ENCODE data around the gene BAG5. TPM values are rescaled to one million over a fixed set of nuclear protein-coding genes. Genes with fewer than 3 reads are reported as not detected.

Gene BAG5
- total and polyA plus RNA-seq, 2 of the 4 experiments (the other 2 are of a cell fraction), result 6.7 to 22.2 TPM

- Histone ChIP-seq H2AK9ac (replicated peaks; ENCODE audit: low read depth, low read length, poor library complexity) (no peak overlapping the region), H2AK5ac (ENCODE audit: low read depth, low read length) (no peak overlapping the region), H3K14ac (replicated peaks; ENCODE audit: low read depth, low read length) (no peak overlapping the region), H3K9ac (ENCODE audit: low read depth, low read length) (no peak overlapping the region), H2BK20ac (ENCODE audit: low read depth, low read length) (no peak overlapping the region), H3K23ac (ENCODE audit: low read depth, low read length) (peak overlapping the region; percentile 20; the same call in 1 of the 2 replicates), H3K27me3 (ENCODE audit: control insufficient read depth, insufficient read depth, low read length) (peaks cover 15% of the 10 kb centered on the region), H4K20me1 (ENCODE audit: insufficient read depth, low read length) (peaks cover 8% of the 10 kb centered on the region), H4K5ac (ENCODE audit: low read depth, low read length) (no peak overlapping the region), H3K4me3 (ENCODE audit: insufficient read depth, low read depth, low read length) (no peak overlapping the region), H2BK5ac (ENCODE audit: low read depth, low read length, poor library complexity, severe bottlenecking) (no peak overlapping the region), H3K36me3 (ENCODE audit: control insufficient read depth, insufficient read depth, low read length) (no peaks in the 10 kb centered on the region), H3K4me1 (ENCODE audit: control insufficient read depth, insufficient read depth, low read length) (peaks cover 17% of the 10 kb centered on the region), H3K9me3 (ENCODE audit: control insufficient read depth, insufficient read depth, low read length) (no peaks in the 10 kb centered on the region), H3K18ac (ENCODE audit: low read depth, low read length) (no peak overlapping the region), H3K56ac (ENCODE audit: extremely low read depth, insufficient read depth, low read length) (no peak overlapping the region), H2BK120ac (ENCODE audit: low read depth, low read length) (no peak overlapping the region), H4K8ac (ENCODE audit: low read depth in 2 of 2, low read length in 2 of 2) (no peak overlapping the region), H3K4me2 (ENCODE audit: low read depth, low read length) (no peak overlapping the region), H3K27ac (ENCODE audit: insufficient read depth, low read length) (no peak overlapping the region), H3K4ac (ENCODE audit: low read depth, low read length) (no peak overlapping the region), H4K91ac (ENCODE audit: insufficient read depth, low read depth, low read length) (no peak overlapping the region), H2AFZ (replicated peaks; ENCODE audit: low read length, poor library complexity) (no peak overlapping the region), H3K9me1 (ENCODE audit: insufficient read depth, low read length) (peaks cover 3% of the 10 kb centered on the region), H2BK15ac (ENCODE audit: low read depth, low read length) (no peak overlapping the region), H3K79me1 (ENCODE audit: low read depth in 1 of 2, low read length in 2 of 2) (peaks cover 0 to 11% of the 10 kb centered on the region in 2 experiments; a peak in 3 of 4 replicates)
- intact Hi-C loops (cut with micrococcal nuclease) (no loop called here), in situ Hi-C loops (cut with MboI; ENCODE audit: low sequenced_read_pairs) (no loop called here), dilution Hi-C loops (cut with HindIII; ENCODE audit: low sequenced_read_pairs, unreplicated experiment) (no loop called here)
- no peak for DNase-seq
- POLR2A ChIA-PET (ENCODE audit: unreplicated experiment), result no interaction called here
- ATAC-seq (ENCODE audit: low read depth), result no peak
- BruUV-seq (replicated peaks), result no TSS peak
- CTCF ChIA-PET, result no interaction called here
- WGBS, 2 experiments (ENCODE audit: extremely low coverage in 2 of 2, insufficient read length in 1 of 2), result 50% methylated on average over 5 of the region's 10 CpGs; no CpG with 5 or more reads in 1 of the 2 experiments
- no peak for TF ChIP-seq RAD21 (IDR thresholded peaks at IDR 0.05; ENCODE audit: low read length)
- no peak for TF ChIP-seq SMC3 (IDR thresholded peaks at IDR 0.05; ENCODE audit: low read depth, low read length)
- no peak for TF ChIP-seq BHLHE40 (IDR thresholded peaks at IDR 0.05; ENCODE audit: low read depth, low read length)
- TF ChIP-seq ELK1 (IDR thresholded peaks at IDR 0.05; ENCODE audit: borderline replicate concordance, low read depth, low read length), result no peak
- no peak for TF ChIP-seq FOS (IDR thresholded peaks at IDR 0.05; ENCODE audit: low read depth, low read length)
- no peak for TF ChIP-seq POLR2A (IDR thresholded peaks at IDR 0.05; ENCODE audit: low read depth, low read length)
- TF ChIP-seq MAFK (IDR thresholded peaks at IDR 0.05; ENCODE audit: low read depth, low read length), result no peak
- no peak for TF ChIP-seq CTCF (conservative IDR thresholded peaks at IDR 0.05; ENCODE audit: low read depth, low read length)
- TF ChIP-seq RCOR1 (IDR thresholded peaks at IDR 0.05; ENCODE audit: insufficient replicate concordance, low read length), result no peak
These were observed 38.9 kb downstream of the BAG5 start for GRCh38 chr14:103523575-103523954.
